Mesendoderm (in vitro differentiated cells): ENCODE data around the gene CACNG6.
"Not testable (repeated sequence)": the region's sequence is repeated elsewhere in the genome, so short reads cannot be mapped to it uniquely, and the experiment has no call there.

Source experiments
- DNase-seq: peaks from one replicate; pipeline ENCODE4 v3.0.0; 2013
- H2AK5ac ChIP-seq: 2 replicates; pipeline ENCODE4 v1.6.1; 2013; ENCODE audit warnings: low read length, inconsistent platforms
- H2BK120ac ChIP-seq: 2 replicates; pipeline ENCODE4 v1.6.1; 2013; ENCODE audit warnings: low read depth, mild to moderate bottlenecking, low read length, moderate library complexity, mixed read lengths
- H2BK15ac ChIP-seq: replicated peaks from 2 replicates; pipeline ENCODE4 v1.6.1; 2013; ENCODE audit warnings: low read depth, mild to moderate bottlenecking, moderate library complexity
- H2BK5ac ChIP-seq: 2 replicates; pipeline ENCODE4 v1.6.1; 2013; ENCODE audit warnings: low read length, inconsistent platforms
- H3K18ac ChIP-seq: 2 replicates; pipeline ENCODE4 v1.6.1; 2013; ENCODE audit warnings: mild to moderate bottlenecking, low read length, mixed read lengths
- H3K23ac ChIP-seq: one replicate; pipeline ENCODE4 v1.6.1; 2013; ENCODE audit warnings: low read length
- H3K27ac ChIP-seq: 2 replicates; pipeline ENCODE4 v1.5.1; 2013; ENCODE audit warnings: low read depth, mild to moderate bottlenecking, inconsistent platforms, low read length, moderate library complexity
- H3K27me3 ChIP-seq: 2 replicates; pipeline ENCODE4 v1.6.1; 2013; ENCODE audit warnings: low read length, control low read depth, mild to moderate bottlenecking, inconsistent platforms; ENCODE audit not compliant: insufficient read depth, poor library complexity
- H3K36me3 ChIP-seq: 2 replicates; pipeline ENCODE4 v1.6.1; 2013; ENCODE audit warnings: low read length, inconsistent platforms; ENCODE audit not compliant: control insufficient read depth, insufficient read depth
- H3K4ac ChIP-seq: one replicate; pipeline ENCODE4 v1.6.1; 2013; ENCODE audit warnings: low read depth, mild to moderate bottlenecking, low read length, moderate library complexity
- H3K4me1 ChIP-seq: 2 replicates; pipeline ENCODE4 v1.6.1; 2013; ENCODE audit warnings: low read depth, low read length, inconsistent platforms; ENCODE audit not compliant: control insufficient read depth
- H3K4me2 ChIP-seq: 2 replicates; pipeline ENCODE4 v1.6.1; 2013; ENCODE audit warnings: low read length
- H3K4me3 ChIP-seq: 2 replicates; pipeline ENCODE4 v1.5.1; 2013; ENCODE audit warnings: mild to moderate bottlenecking, low read length
- H3K56ac ChIP-seq: one replicate; pipeline ENCODE4 v1.6.1; 2013; ENCODE audit warnings: low read length
- H3K79me1 ChIP-seq: 2 replicates; pipeline ENCODE4 v1.6.1; 2013; ENCODE audit warnings: low read length, inconsistent platforms
- H3K79me2 ChIP-seq: 2 replicates; pipeline ENCODE4 v1.6.1; 2013; ENCODE audit warnings: mild to moderate bottlenecking, low read length; ENCODE audit not compliant: control insufficient read depth, insufficient read depth
- H3K9ac ChIP-seq: 2 replicates; pipeline ENCODE4 v1.6.1; 2013; ENCODE audit warnings: low read length, inconsistent platforms
- H4K5ac ChIP-seq: one replicate; pipeline ENCODE4 v1.6.1; 2013; ENCODE audit warnings: low read length
- H4K8ac ChIP-seq: one replicate; pipeline ENCODE4 v1.6.1; 2013; ENCODE audit warnings: low read depth, mild to moderate bottlenecking, control low read depth, low read length, moderate library complexity
- WGBS: extraction: QIAGEN DNeasy Blood & Tissue Kit; methylation state at CpG from one replicate; pipeline ENCODE4 v1.1.7; 2013; ENCODE audit warnings: low lambda C conversion rate, missing lambda C conversion rate; ENCODE audit not compliant: insufficient coverage; ENCODE audit errors: extremely low coverage; 5-methylcytosine and 5-hydroxymethylcytosine counted together

Gene CACNG6

GRCh38 chr19:53945998-53946397 lies 45.4 kb upstream of the CACNG6 start:
- no peak overlapping the region for H2AK5ac ChIP-seq
- H3K18ac ChIP-seq = no peak overlapping the region
- H3K36me3 ChIP-seq = no peaks in the 10 kb centered on the region
- no peak overlapping the region for H3K56ac ChIP-seq
- no peak overlapping the region for H3K23ac ChIP-seq
- no peaks in the 10 kb centered on the region for H3K4me1 ChIP-seq
- no peak overlapping the region for H2BK5ac ChIP-seq
- no peaks in the 10 kb centered on the region for H3K79me1 ChIP-seq
- no peak overlapping the region for H3K27ac ChIP-seq
- no peaks in the 10 kb centered on the region for H3K27me3 ChIP-seq
- H3K79me2 ChIP-seq = no peaks in the 10 kb centered on the region
- no CpG with 5 or more reads among the region's 2 CpGs for WGBS
- no peak overlapping the region for H2BK15ac ChIP-seq
- H4K8ac ChIP-seq = no peak overlapping the region
- H3K4ac ChIP-seq = no peak overlapping the region
- H3K4me3 ChIP-seq = no peak overlapping the region
- no peak overlapping the region for H4K5ac ChIP-seq
- H3K9ac ChIP-seq = no peak overlapping the region
- no peak for DNase-seq
- H3K4me2 ChIP-seq = no peak overlapping the region
- no peak overlapping the region for H2BK120ac ChIP-seq

DNA sequence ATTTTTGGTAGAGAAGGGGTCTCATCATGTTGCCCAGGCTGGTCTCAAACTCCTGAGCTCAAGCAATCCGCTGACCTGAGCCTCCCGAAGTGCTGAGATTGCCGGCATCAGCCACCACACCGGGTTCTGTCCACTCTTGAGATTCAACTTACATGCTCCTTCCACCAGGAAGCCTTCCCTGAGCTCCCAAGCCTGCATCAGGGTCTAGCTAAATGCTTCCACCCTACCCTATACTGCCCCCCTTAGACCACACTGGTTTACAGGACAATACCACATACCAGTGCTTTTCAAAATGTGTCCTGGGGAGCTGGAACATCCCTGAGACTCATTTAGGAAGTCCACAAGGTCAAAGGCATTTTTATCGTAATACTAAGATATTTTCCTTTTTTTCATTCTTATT lies 43.8 kb upstream of the CACNG6 start:
- no peak overlapping the region for H3K56ac ChIP-seq
- H2AK5ac ChIP-seq = no peak overlapping the region
- H3K4me3 ChIP-seq = no peak overlapping the region
- H2BK5ac ChIP-seq = no peak overlapping the region
- H3K4ac ChIP-seq = no peak overlapping the region
- no peaks in the 10 kb centered on the region for H3K36me3 ChIP-seq
- no CpG with 5 or more reads among the region's 5 CpGs for WGBS
- H3K27me3 ChIP-seq = no peaks in the 10 kb centered on the region
- no peak overlapping the region for H4K5ac ChIP-seq
- no peak overlapping the region for H3K18ac ChIP-seq
- H3K27ac ChIP-seq = no peak overlapping the region
- no peaks in the 10 kb centered on the region for H3K4me1 ChIP-seq
- no peaks in the 10 kb centered on the region for H3K79me1 ChIP-seq
- no peak overlapping the region for H4K8ac ChIP-seq
- H3K23ac ChIP-seq = no peak overlapping the region
- H2BK120ac ChIP-seq = no peak overlapping the region
- H3K79me2 ChIP-seq = no peaks in the 10 kb centered on the region
- no peak overlapping the region for H2BK15ac ChIP-seq
- no peak overlapping the region for H3K4me2 ChIP-seq
- peak; percentile 88 for DNase-seq
- no peak overlapping the region for H3K9ac ChIP-seq

DNA sequence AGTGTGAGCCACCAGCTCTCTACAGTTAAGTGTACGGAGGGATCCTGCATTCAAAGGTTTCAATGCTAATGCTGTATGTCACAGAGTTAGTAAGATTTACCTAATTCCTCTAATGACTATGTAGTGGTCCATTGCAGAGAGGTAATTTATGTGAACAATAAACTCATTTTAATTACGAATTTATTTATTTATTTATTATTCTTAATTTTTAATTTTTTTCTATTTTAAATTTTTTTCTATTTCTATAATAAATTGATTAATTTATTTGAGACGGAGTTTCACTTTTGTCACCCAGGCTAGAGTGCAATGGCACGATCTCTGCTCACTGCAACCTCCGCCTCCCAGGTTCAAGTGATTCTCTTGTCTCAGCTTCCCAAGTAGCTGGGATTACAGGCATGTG lies 42.8 kb upstream of the CACNG6 start:
- not testable (repeated sequence) for H3K27me3 ChIP-seq, H3K18ac ChIP-seq, H3K4me3 ChIP-seq, H2BK15ac ChIP-seq, DNase-seq, H3K23ac ChIP-seq, H3K79me1 ChIP-seq, H3K56ac ChIP-seq, H3K4me2 ChIP-seq, H3K4me1 ChIP-seq, H3K36me3 ChIP-seq, H3K27ac ChIP-seq, H3K79me2 ChIP-seq, H3K4ac ChIP-seq, H2BK120ac ChIP-seq, H3K9ac ChIP-seq, H4K8ac ChIP-seq, H2AK5ac ChIP-seq, H4K5ac ChIP-seq, H2BK5ac ChIP-seq
- WGBS = no CpG with 5 or more reads among the region's 5 CpGs

- Histone ChIP-seq H2BK120ac (no peak overlapping the region), H3K4ac (no peak overlapping the region), H3K79me1 (no peaks in the 10 kb centered on the region), H3K18ac (no peak overlapping the region), H3K4me3 (no peak overlapping the region), H2AK5ac (no peak overlapping the region), H3K9ac (no peak overlapping the region), H4K5ac (no peak overlapping the region), H4K8ac (no peak overlapping the region), H3K56ac (no peak overlapping the region), H3K4me2 (no peak overlapping the region), H3K23ac (no peak overlapping the region), H2BK5ac (no peak overlapping the region), H3K79me2 (no peaks in the 10 kb centered on the region), H3K36me3 (no peaks in the 10 kb centered on the region), H3K27me3 (no peaks in the 10 kb centered on the region), H3K4me1 (no peaks in the 10 kb centered on the region), H2BK15ac (no peak overlapping the region), H3K27ac (no peak overlapping the region)
- DNase-seq = no peak
- WGBS = no CpG with 5 or more reads among the region's 11 CpGs
Measured at GRCh38 chr19:53951436-53951835, 40.0 kb upstream of the CACNG6 start.

DNA sequence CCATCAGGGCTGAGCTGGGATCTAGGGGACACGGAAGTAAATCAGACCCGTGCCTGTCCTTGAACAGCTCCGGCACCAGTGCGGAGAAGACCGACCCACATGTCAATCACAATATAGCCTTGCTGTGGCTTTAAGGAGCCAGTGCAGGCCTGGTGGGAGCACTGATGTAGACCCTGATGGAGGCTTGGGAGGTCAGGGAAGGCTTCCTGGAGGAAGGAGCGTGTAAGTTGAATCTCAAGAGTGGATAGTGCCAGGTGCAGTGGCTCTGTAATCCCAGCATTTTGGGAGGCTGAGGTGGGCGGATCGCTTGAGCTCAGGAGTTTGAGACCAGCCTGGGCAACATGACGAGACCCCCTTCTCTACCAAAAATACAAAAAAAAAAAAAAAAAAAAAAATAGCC lies 39.5 kb upstream of the CACNG6 start:
- H3K36me3 ChIP-seq = no peaks in the 10 kb centered on the region
- H3K23ac ChIP-seq = no peak overlapping the region
- no peaks in the 10 kb centered on the region for H3K79me2 ChIP-seq
- no peak overlapping the region for H2BK120ac ChIP-seq
- H3K56ac ChIP-seq = no peak overlapping the region
- no peaks in the 10 kb centered on the region for H3K27me3 ChIP-seq
- H2BK15ac ChIP-seq = no peak overlapping the region
- H3K4me2 ChIP-seq = no peak overlapping the region
- H3K4ac ChIP-seq = no peak overlapping the region
- H4K8ac ChIP-seq = no peak overlapping the region
- H3K79me1 ChIP-seq = no peaks in the 10 kb centered on the region
- no peaks in the 10 kb centered on the region for H3K4me1 ChIP-seq
- no peak overlapping the region for H2BK5ac ChIP-seq
- no peak for DNase-seq
- H3K27ac ChIP-seq = no peak overlapping the region
- no peak overlapping the region for H4K5ac ChIP-seq
- H2AK5ac ChIP-seq = no peak overlapping the region
- no CpG with 5 or more reads among the region's 9 CpGs for WGBS
- H3K4me3 ChIP-seq = no peak overlapping the region
- H3K18ac ChIP-seq = no peak overlapping the region
- no peak overlapping the region for H3K9ac ChIP-seq

GRCh38 chr19:53953383-53953782 lies 38.1 kb upstream of the CACNG6 start:
- no peak for DNase-seq
- H2AK5ac ChIP-seq = no peak overlapping the region
- H4K8ac ChIP-seq = no peak overlapping the region
- H3K4me3 ChIP-seq = no peak overlapping the region
- no peak overlapping the region for H3K4me2 ChIP-seq
- no peak overlapping the region for H3K4ac ChIP-seq
- H3K36me3 ChIP-seq = no peaks in the 10 kb centered on the region
- no peak overlapping the region for H3K23ac ChIP-seq
- H3K27ac ChIP-seq = no peak overlapping the region
- no peaks in the 10 kb centered on the region for H3K79me2 ChIP-seq
- peaks cover 6% of the 10 kb centered on the region for H3K4me1 ChIP-seq
- no peak overlapping the region for H2BK120ac ChIP-seq
- H2BK15ac ChIP-seq = no peak overlapping the region
- no peak overlapping the region for H2BK5ac ChIP-seq
- H3K9ac ChIP-seq = no peak overlapping the region
- H3K56ac ChIP-seq = no peak overlapping the region
- no peaks in the 10 kb centered on the region for H3K79me1 ChIP-seq
- H3K18ac ChIP-seq = no peak overlapping the region
- WGBS = no CpG with 5 or more reads among the region's 8 CpGs
- H3K27me3 ChIP-seq = no peaks in the 10 kb centered on the region
- H4K5ac ChIP-seq = no peak overlapping the region
